Middle frontal gyrus (tissue), 1 donor: ENCODE results near the gene ACSL6.
"Not testable (repeated sequence)": the region's sequence is repeated elsewhere in the genome, so short reads cannot be mapped to it uniquely, and the experiment has no call there.

Experiments used
- DNase-seq: peaks from one replicate; pipeline ENCODE4 v3.0.0-alpha.2; 2015; ENCODE audit warnings: low spot score; ENCODE audit errors: extremely low spot score

The ACSL6 gene

DNA sequence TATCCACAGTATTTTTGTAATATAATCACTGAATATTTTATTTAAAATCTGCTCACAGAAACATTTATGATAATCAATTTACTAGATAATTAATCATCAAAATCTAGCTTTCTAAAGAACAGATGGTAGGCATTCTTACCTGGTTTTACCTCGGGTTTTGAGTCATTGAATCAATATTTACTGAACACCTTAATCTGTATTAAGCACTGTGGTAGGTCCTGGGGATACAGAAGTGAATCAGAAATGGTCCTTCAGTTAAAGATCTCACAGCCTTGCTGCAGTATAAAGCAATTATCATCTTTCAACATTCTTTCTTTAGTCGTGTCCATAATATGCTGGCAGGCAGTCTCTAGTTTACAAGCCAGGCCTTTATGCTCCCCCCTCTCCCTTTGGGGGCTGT lies 64.0 kb downstream of the ACSL6 start:
- DNase-seq = no peak

DNA sequence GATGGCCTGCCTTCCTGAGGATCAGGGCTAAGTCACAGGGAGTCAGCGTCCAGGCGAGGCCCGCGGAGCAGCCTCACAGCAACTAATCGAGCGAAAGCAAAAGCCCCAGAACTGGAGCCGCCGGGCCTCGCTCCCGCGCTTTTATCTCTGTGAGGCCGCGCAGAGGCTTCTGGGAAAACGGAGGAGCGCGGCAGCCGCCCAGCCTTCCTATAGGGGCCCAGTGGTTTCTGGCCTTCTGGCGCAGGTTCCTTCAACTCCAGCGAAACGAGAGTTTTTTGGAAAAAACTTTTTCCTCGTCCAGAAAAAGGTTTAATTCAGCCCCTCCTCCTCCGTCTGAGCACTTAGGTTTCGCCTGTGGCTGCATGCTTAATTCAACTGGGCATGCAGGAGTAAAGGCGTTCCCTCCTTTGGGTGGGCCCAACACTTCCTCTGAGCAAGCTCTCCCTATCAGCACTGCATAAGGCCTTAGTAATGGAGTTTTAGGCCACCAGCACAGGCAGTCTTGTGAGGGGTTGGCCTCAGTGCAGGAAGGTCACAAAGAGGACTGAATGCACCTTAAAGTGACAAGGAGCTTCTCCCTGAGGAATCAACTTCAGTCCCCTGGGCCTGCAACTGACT lies 65.8 kb downstream of the ACSL6 start, which contains the start of gene MEIKIN:
Gene MEIKIN (minus strand): TSS at position 113 of the 618 bp plus-strand sequence. CDS start 158 bp downstream, outside the sequence.
- DNase-seq = no peak

- DNase-seq = no peak
These were observed 66.5 kb downstream of the ACSL6 start for GRCh38 chr5:131944702-131945550.

- DNase-seq = no peak
These were observed 67.5 kb downstream of the ACSL6 start for GRCh38 chr5:131943916-131944315.

- no peak for DNase-seq
These were observed 69.4 kb downstream of the ACSL6 start for GRCh38 chr5:131942016-131942415.

- no peak for DNase-seq
These were observed 71.6 kb downstream of the ACSL6 start for GRCh38 chr5:131939690-131940345.

GRCh38 chr5:131932235-131932634 lies 79.2 kb downstream of the ACSL6 start:
- DNase-seq = no peak

GRCh38 chr5:131928957-131929356 lies 82.5 kb downstream of the ACSL6 start:
- DNase-seq = no peak

DNA sequence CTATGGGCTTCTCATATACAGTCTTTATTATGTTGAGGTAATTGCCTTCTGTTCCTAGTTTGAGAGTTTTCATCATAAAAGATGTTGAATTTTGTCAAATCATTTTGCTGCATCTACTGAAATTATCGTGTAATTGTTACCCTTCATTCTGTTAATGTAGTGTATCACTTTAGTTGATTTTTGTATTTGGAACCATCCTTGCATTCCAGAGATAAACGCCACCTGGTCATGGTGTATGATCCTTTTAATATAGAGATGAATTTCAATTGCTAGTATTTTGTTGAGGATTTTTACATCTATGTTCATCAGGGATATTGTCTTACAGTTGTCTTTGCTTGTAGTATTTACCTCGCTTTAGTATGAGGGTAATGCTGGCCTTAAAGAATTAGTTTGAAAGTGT lies 85.3 kb downstream of the ACSL6 start:
- DNase-seq = no peak

DNA sequence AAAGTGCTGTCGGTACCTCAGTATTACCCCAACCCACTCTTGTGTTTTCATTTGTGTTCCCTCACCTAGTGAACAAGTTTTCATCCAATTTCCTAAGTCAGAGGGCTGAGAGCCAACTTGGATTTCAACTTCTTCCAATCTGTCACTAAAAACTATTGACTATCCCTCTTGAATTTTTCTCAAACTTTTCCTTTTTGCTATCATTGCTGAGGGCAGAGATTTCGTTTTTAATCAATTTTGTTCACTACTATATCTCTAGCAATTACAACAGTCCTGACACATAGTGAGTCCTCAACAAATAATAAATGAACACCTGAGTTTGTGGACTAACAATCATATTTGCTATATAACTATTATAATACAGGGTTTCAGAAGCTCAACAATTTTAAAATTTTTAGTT lies 95.0 kb downstream of the ACSL6 start:
- DNase-seq = no peak

DNA sequence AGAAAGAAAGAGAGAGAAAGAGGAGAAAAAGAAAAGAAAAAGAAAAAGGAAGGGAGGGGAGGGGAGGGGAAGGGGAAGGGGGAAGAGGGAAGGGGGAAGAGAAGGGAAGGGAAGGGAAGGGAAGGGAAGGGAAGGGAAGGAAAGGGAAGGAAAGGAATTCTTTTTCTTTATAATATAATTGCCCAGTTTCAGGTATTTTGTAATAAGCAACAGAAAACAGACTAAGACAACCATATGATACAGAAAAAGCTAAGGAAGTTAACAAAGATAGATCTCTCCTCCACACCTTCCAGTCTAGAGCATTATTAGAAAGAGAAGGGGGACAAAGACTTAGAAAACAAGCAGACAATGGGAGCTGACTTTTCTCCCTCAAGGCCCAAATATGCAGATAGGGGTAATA lies 97.0 kb downstream of the ACSL6 start:
- no peak for DNase-seq

- DNase-seq = no peak
These were observed 97.9 kb downstream of the ACSL6 start for GRCh38 chr5:131913603-131914002.

DNA sequence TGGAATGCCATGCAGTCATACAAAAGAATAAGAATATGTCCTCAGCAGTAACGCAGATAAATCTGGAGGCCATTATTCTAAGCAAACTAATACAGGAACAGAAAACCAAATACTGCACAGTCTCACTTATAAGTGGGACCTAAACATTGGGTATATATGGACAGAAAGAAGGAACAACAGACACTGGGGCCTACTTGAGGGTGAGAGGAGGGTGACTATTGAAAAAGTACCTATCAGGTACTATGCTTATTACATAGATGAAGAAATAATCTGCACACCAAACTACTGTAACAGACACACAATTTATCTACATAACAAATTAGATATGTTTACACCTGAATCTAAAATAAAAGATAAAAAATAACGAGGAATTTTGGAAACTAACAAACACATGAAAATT lies 104.8 kb downstream of the ACSL6 start:
- DNase-seq = no peak

GRCh38 chr5:131902266-131902665 lies 109.2 kb downstream of the ACSL6 start:
- not testable (repeated sequence) for DNase-seq
